ENCODE results near the gene PIGK. TPM values are rescaled to one million over a fixed set of nuclear protein-coding genes. Genes with fewer than 3 reads are reported as not detected.

Gene PIGK
- polyA plus RNA-seq, 4 donors: 2.7 to 23.9 (median 9.4) TPM

DNA sequence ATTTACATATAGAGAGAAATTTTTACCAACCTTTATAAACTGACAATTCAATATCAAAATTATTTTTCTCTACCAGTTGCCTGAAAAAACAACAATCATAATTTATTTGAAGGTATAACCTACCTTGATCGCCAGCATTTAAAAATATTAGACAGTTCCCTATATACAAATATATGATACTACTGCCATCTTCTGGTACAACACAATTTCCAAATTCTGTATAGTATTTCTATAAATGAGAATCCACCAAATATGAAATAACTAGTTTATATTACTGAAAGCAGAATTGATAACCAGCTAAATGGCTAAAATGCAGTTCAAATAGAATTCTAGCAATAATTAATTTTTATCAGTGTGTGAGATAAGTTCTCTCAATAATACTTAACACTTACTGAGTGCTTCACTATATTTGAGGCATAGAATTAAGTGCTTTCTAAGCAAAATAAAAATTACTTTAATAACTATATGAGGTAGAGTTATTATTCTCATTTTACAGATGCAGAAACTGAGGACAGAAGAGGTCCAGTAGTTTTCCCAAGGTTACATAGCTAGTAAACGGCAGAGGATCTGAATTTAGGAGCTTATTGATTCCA is 75.6 kb downstream of the PIGK start:
- Histone ChIP-seq H3K27me3 (ENCODE audit: control insufficient read depth in 3 of 3, insufficient read depth in 3 of 3, low read length in 3 of 3) (no peaks in the 10 kb centered on the region), H3K36me3 (ENCODE audit: control insufficient read depth in 3 of 3, insufficient read depth in 2 of 3, low read depth in 1 of 3, low read length in 3 of 3) (no peaks in the 10 kb centered on the region), H3K4me1 (ENCODE audit: control insufficient read depth in 3 of 3, insufficient read depth in 2 of 3, low read depth in 1 of 3, low read length in 2 of 3) (no peaks in the 10 kb centered on the region), H3K4me3 (ENCODE audit: low read depth in 1 of 3, low read length in 3 of 3) (no peak overlapping the region), H3K27ac (ENCODE audit: low read depth in 1 of 3, low read length in 2 of 3) (no peak overlapping the region), H3K9me3 (ENCODE audit: control insufficient read depth in 2 of 2, insufficient read depth in 1 of 2, low read depth in 1 of 2, low read length in 1 of 2) (no peaks in the 10 kb centered on the region)
- DNase-seq (peak; percentile 2 to 5), FAIRE-seq (no peak)
- WGBS, 3 donors: 58 to 65% (median 63%) methylated on average over 2 of the region's 2 CpGs

DNA sequence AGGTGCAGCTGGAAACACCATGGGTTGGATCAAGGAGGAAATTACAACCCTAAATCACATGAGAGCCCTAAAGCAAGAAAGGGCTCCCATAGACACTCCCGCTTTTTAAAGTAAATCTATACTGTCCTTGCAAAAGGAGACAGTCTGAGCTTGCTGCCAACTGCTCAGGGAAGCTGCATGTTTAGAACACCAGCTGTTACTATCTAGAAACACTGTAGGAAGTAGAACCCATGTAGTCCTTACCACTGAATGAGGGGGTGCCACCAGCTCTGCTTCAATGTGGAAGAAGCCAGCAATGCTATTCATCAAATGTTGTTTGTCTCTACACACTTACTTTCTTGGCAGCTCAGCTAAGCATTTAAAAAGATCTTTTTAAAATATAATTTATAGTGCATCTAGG is 79.8 kb downstream of the PIGK start:
- DNase-seq (no peak), FAIRE-seq (no peak)
- Histone ChIP-seq H3K27ac (ENCODE audit: low read depth in 1 of 3, low read length in 2 of 3) (no peak overlapping the region), H3K36me3 (ENCODE audit: control insufficient read depth in 3 of 3, insufficient read depth in 2 of 3, low read depth in 1 of 3, low read length in 3 of 3) (no peaks in the 10 kb centered on the region), H3K27me3 (ENCODE audit: control insufficient read depth in 3 of 3, insufficient read depth in 3 of 3, low read length in 3 of 3) (no peaks in the 10 kb centered on the region), H3K4me1 (ENCODE audit: control insufficient read depth in 3 of 3, insufficient read depth in 2 of 3, low read depth in 1 of 3, low read length in 2 of 3) (no peaks in the 10 kb centered on the region), H3K9me3 (ENCODE audit: control insufficient read depth in 2 of 2, insufficient read depth in 1 of 2, low read depth in 1 of 2, low read length in 1 of 2) (no peaks in the 10 kb centered on the region), H3K4me3 (ENCODE audit: low read depth in 1 of 3, low read length in 3 of 3) (no peak overlapping the region)
- WGBS, 3 donors: 93 to 100% (median 100%) methylated on average over 1 of the region's 1 CpG

DNA sequence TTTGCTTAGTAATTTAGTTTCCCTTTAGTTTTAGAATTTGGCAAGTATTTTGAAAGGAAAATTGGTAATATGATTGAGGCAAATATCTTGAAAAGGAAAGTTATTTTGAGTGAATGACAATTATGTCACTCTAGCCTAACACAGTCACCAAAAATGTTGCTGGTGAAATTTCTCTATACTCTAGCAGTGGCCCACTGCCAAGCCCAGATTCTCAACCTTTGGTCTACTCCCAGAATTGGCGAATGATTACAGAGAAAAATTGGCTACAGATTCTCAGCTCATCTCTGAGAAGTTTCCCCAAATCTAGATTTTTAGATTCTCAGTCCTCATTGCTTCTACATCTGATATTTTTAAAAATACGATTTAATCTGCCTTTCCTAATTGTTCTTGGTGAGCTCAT is 84.9 kb downstream of the PIGK start:
- 52 to 81% (median 73%) methylated on average over 2 of the region's 2 CpGs for WGBS, 3 donors

DNA sequence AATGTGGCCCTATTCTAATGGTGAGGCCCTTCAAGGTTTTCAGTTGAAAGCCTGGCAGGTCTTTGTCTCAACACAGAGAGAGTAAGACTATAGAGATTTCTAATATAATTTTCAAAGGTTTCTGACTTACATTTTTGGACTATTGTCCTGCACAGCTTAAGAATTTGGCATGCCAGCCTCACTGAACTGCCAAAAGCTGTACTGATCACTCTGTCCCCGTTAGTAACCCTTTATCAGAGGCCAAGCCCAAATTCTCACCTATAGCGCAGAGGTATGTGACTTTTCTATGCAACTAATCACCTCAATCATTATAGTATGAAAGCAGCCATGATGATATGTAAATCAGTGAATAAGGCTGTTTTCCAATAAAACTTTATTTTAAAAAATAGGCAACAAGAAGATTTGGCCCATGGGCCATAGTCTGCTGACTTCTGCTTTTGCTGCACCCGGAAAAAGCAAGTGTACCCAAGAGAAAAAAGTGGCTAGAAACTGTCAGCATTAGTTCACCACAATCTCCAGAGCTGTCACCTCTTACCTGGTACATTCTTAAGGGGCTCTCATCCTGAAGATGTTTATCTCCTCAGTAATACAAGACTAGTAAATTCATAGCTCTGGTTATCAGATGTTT is 85.4 kb downstream of the PIGK start:
- WGBS, 3 donors: 84 to 89% (median 88%) methylated on average over 3 of the region's 3 CpGs
- FAIRE-seq (no peak), DNase-seq (no peak)
- H3K27me3 ChIP-seq (ENCODE audit: control insufficient read depth in 3 of 3, insufficient read depth in 3 of 3, low read length in 3 of 3): no peaks in the 10 kb centered on the region
- no peaks in the 10 kb centered on the region for H3K36me3 ChIP-seq (ENCODE audit: control insufficient read depth in 3 of 3, insufficient read depth in 2 of 3, low read depth in 1 of 3, low read length in 3 of 3)
- H3K4me3 ChIP-seq (ENCODE audit: low read depth in 1 of 3, low read length in 3 of 3): no peak overlapping the region
- H3K27ac ChIP-seq (ENCODE audit: low read depth in 1 of 3, low read length in 2 of 3): no peak overlapping the region
- H3K4me1 ChIP-seq (ENCODE audit: control insufficient read depth in 3 of 3, insufficient read depth in 2 of 3, low read depth in 1 of 3, low read length in 2 of 3): no peaks in the 10 kb centered on the region
- no peaks in the 10 kb centered on the region for H3K9me3 ChIP-seq (ENCODE audit: control insufficient read depth in 2 of 2, insufficient read depth in 1 of 2, low read depth in 1 of 2, low read length in 1 of 2)

More for the DNA sequence above, 84.9 kb downstream of the PIGK start:
- Histone ChIP-seq H3K4me3 (ENCODE audit: low read depth in 1 of 3, low read length in 3 of 3) (no peak overlapping the region), H3K36me3 (ENCODE audit: control insufficient read depth in 3 of 3, insufficient read depth in 2 of 3, low read depth in 1 of 3, low read length in 3 of 3) (no peaks in the 10 kb centered on the region), H3K4me1 (ENCODE audit: control insufficient read depth in 3 of 3, insufficient read depth in 2 of 3, low read depth in 1 of 3, low read length in 2 of 3) (no peaks in the 10 kb centered on the region), H3K27me3 (ENCODE audit: control insufficient read depth in 3 of 3, insufficient read depth in 3 of 3, low read length in 3 of 3) (no peaks in the 10 kb centered on the region), H3K9me3 (ENCODE audit: control insufficient read depth in 2 of 2, insufficient read depth in 1 of 2, low read depth in 1 of 2, low read length in 1 of 2) (no peaks in the 10 kb centered on the region), H3K27ac (ENCODE audit: low read depth in 1 of 3, low read length in 2 of 3) (no peak overlapping the region)
- FAIRE-seq (no peak), DNase-seq (no peak)

DNA sequence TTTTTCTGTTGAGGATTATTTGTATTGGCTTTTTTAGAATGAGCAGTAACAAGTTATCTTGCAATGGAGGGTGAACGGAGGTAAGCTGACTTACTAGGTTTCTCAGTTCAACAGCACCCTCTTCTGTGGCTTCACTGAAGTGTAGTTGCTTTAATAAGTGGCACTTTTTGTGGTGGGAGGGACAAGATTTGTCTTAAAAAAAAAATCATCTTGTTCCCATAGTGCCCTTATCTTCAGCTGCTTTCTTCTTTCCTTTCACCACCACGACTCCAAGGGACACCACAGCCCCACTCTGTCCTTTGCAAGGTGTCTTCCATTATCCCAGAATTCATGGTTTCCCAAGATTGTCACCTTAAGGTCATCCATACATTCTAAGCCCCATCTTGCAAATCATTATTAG is 92.9 kb downstream of the PIGK start:
- FAIRE-seq: no peak
- Histone ChIP-seq H3K27me3 (ENCODE audit: control insufficient read depth in 3 of 3, insufficient read depth in 3 of 3, low read length in 3 of 3) (no peaks in the 10 kb centered on the region), H3K4me3 (ENCODE audit: low read depth in 1 of 3, low read length in 3 of 3) (no peak overlapping the region), H3K4me1 (ENCODE audit: control insufficient read depth in 3 of 3, insufficient read depth in 2 of 3, low read depth in 1 of 3, low read length in 2 of 3) (no peaks in the 10 kb centered on the region), H3K27ac (ENCODE audit: low read depth in 1 of 3, low read length in 2 of 3) (no peak overlapping the region), H3K9me3 (ENCODE audit: control insufficient read depth in 2 of 2, insufficient read depth in 1 of 2, low read depth in 1 of 2, low read length in 1 of 2) (no peaks in the 10 kb centered on the region), H3K36me3 (ENCODE audit: control insufficient read depth in 3 of 3, insufficient read depth in 2 of 3, low read depth in 1 of 3, low read length in 3 of 3) (no peaks in the 10 kb centered on the region)
- peak; percentile 31 to 61 for DNase-seq
- WGBS, 3 donors: 11 to 23% (median 16%) methylated on average over 2 of the region's 2 CpGs

DNA sequence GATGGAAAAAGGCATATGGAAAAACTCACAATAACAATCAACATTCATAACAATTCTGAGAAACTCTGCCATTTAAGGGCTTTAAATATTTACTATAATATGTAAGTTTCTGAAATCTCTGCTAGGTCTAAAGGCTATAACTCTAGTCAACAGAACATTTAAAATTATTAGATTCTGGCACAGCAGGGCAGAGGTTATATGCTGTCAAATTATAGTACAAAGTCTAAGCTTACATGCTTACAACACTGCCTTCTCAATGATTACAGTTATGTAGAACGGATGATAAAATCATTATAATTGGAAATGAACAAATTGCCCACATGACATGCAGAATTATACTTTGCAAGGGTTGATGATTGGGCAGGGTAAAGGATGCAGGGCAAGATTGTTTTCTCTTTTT is 97.7 kb downstream of the PIGK start:
- Histone ChIP-seq H3K4me1 (ENCODE audit: control insufficient read depth in 3 of 3, insufficient read depth in 2 of 3, low read depth in 1 of 3, low read length in 2 of 3) (no peaks in the 10 kb centered on the region), H3K27me3 (ENCODE audit: control insufficient read depth in 3 of 3, insufficient read depth in 3 of 3, low read length in 3 of 3) (no peaks in the 10 kb centered on the region), H3K4me3 (ENCODE audit: low read depth in 1 of 3, low read length in 3 of 3) (no peak overlapping the region), H3K27ac (ENCODE audit: low read depth in 1 of 3, low read length in 2 of 3) (no peak overlapping the region), H3K36me3 (ENCODE audit: control insufficient read depth in 3 of 3, insufficient read depth in 2 of 3, low read depth in 1 of 3, low read length in 3 of 3) (no peaks in the 10 kb centered on the region), H3K9me3 (ENCODE audit: control insufficient read depth in 2 of 2, insufficient read depth in 1 of 2, low read depth in 1 of 2, low read length in 1 of 2) (no peaks in the 10 kb centered on the region)
- no peak for FAIRE-seq
- WGBS, 3 donors: 18 to 72% (median 31%) methylated on average over 1 of the region's 1 CpG
- DNase-seq: peak; percentile 25 to 27

DNA sequence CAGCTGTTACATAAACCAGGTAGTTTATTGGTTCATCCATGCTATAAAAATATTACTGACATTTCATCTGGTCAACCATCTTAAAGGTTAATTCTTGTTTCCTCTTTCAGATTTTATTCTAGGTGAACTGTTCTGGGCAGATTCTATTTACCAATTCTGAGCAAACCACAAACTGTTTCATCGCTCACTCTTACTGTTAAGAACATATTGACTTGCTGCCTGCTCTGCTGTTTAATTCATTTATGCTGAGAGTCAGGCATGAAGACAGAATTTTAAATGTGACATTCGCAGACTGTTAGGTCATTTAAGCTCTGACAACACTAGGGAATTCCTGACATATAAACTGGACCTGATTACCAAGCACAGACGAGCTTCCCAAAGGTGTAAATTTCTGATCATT is 98.3 kb downstream of the PIGK start:
- Histone ChIP-seq H3K4me1 (ENCODE audit: control insufficient read depth in 3 of 3, insufficient read depth in 2 of 3, low read depth in 1 of 3, low read length in 2 of 3) (no peaks in the 10 kb centered on the region), H3K27me3 (ENCODE audit: control insufficient read depth in 3 of 3, insufficient read depth in 3 of 3, low read length in 3 of 3) (no peaks in the 10 kb centered on the region), H3K27ac (ENCODE audit: low read depth in 1 of 3, low read length in 2 of 3) (no peak overlapping the region), H3K36me3 (ENCODE audit: control insufficient read depth in 3 of 3, insufficient read depth in 2 of 3, low read depth in 1 of 3, low read length in 3 of 3) (no peaks in the 10 kb centered on the region), H3K4me3 (ENCODE audit: low read depth in 1 of 3, low read length in 3 of 3) (no peak overlapping the region), H3K9me3 (ENCODE audit: control insufficient read depth in 2 of 2, insufficient read depth in 1 of 2, low read depth in 1 of 2, low read length in 1 of 2) (no peaks in the 10 kb centered on the region)
- no peak for FAIRE-seq
- 89 to 95% (median 92%) methylated on average over 3 of the region's 3 CpGs for WGBS, 3 donors
- DNase-seq: no peak

DNA sequence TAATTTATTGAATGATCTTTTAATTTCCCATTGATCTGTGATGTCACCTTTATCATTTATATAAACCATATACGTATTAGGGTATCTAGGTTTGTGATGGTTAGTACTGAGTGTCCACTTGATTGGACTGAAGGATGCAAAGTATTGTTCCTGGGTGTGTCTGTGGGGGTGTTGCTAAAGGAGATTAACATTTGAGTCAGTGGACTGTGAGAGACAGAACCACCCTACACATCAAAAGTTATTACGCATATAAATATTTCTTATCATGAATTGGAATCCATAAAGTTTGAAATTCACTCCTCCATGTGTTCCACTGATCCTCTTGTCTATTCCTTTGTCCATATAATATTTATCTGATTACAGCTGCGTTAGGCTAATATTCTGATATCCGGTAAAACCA is 100.5 kb downstream of the PIGK start:
- Histone ChIP-seq H3K4me1 (ENCODE audit: control insufficient read depth in 3 of 3, insufficient read depth in 2 of 3, low read depth in 1 of 3, low read length in 2 of 3) (no peaks in the 10 kb centered on the region), H3K27ac (ENCODE audit: low read depth in 1 of 3, low read length in 2 of 3) (no peak overlapping the region), H3K9me3 (ENCODE audit: control insufficient read depth in 2 of 2, insufficient read depth in 1 of 2, low read depth in 1 of 2, low read length in 1 of 2) (no peaks in the 10 kb centered on the region), H3K27me3 (ENCODE audit: control insufficient read depth in 3 of 3, insufficient read depth in 3 of 3, low read length in 3 of 3) (no peaks in the 10 kb centered on the region), H3K36me3 (ENCODE audit: control insufficient read depth in 3 of 3, insufficient read depth in 2 of 3, low read depth in 1 of 3, low read length in 3 of 3) (no peaks in the 10 kb centered on the region), H3K4me3 (ENCODE audit: low read depth in 1 of 3, low read length in 3 of 3) (no peak overlapping the region)
- WGBS, 3 donors: 91 to 92% (median 91%) methylated on average over 4 of the region's 4 CpGs
- FAIRE-seq: no peak
- DNase-seq: no peak

DNA sequence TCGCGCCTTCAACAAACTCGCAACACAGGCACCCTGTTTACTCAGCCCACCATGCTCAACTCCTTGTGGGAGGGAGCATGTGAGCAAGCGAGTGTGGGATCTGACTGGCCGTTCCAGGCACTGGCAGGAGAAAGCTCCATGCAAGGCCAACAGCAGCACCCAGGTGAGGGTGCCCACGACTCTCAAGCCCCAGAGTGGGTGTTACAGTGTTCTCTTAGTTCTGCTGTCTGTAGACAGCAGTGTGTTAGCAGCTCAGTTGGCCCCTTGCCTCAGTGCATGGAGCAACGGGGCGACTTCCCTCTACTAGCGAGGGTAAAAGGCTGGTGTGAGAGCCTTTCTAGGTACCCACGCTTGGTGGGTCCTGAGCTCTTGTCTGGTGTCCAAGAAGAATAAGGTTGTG is 114.6 kb downstream of the PIGK start:
- Histone ChIP-seq H3K9me3 (ENCODE audit: control insufficient read depth in 2 of 2, insufficient read depth in 1 of 2, low read depth in 1 of 2, low read length in 1 of 2) (no peaks in the 10 kb centered on the region), H3K27ac (ENCODE audit: low read depth in 1 of 3, low read length in 2 of 3) (no peak overlapping the region), H3K36me3 (ENCODE audit: control insufficient read depth in 3 of 3, insufficient read depth in 2 of 3, low read depth in 1 of 3, low read length in 3 of 3) (no peaks in the 10 kb centered on the region), H3K27me3 (ENCODE audit: control insufficient read depth in 3 of 3, insufficient read depth in 3 of 3, low read length in 3 of 3) (no peaks in the 10 kb centered on the region), H3K4me1 (ENCODE audit: control insufficient read depth in 3 of 3, insufficient read depth in 2 of 3, low read depth in 1 of 3, low read length in 2 of 3) (no peaks in the 10 kb centered on the region), H3K4me3 (ENCODE audit: low read depth in 1 of 3, low read length in 3 of 3) (no peak overlapping the region)
- 91 to 94% (median 93%) methylated on average over 10 of the region's 10 CpGs for WGBS, 3 donors
- FAIRE-seq (no peak), DNase-seq (no peak)

Measured in small intestine (tissue), 7 donors.